HCT116 (cell line): ENCODE measurements around the gene LYSMD4.

Experiments used
- EGR1 ChIP-seq: IDR thresholded peaks from 2 replicates; pipeline ENCODE4 v1.6.1; 2012; ENCODE audit warnings: low read depth
- EZH2phosphoT487 ChIP-seq: fragments of 200-600 bp; IDR thresholded peaks from 2 replicates; pipeline ENCODE4 v1.6.1; 2018; ENCODE audit warnings: antibody characterized with exemption, borderline replicate concordance
- MAX ChIP-seq: IDR thresholded peaks from 2 replicates; pipeline ENCODE4 v1.6.1; 2012
- POLR2A ChIP-seq: IDR thresholded peaks from 2 replicates; pipeline ENCODE4 v1.7.0; 2011; ENCODE audit warnings: borderline replicate concordance; ENCODE audit not compliant: insufficient read depth, insufficient read length; ENCODE audit errors: extremely low read depth
- SIN3A ChIP-seq: IDR thresholded peaks from 2 replicates; pipeline ENCODE4 v1.6.1; 2012; ENCODE audit warnings: low read depth
- TCF7L2 ChIP-seq: IDR thresholded peaks from 2 replicates; pipeline ENCODE4 v1.7.0; 2011; ENCODE audit warnings: borderline replicate concordance, inconsistent platforms; ENCODE audit not compliant: insufficient read depth, insufficient read length; ENCODE audit errors: extremely low read depth
- YY1 ChIP-seq: IDR thresholded peaks from 2 replicates; pipeline ENCODE4 v1.6.1; 2011; ENCODE audit warnings: low read length, low read depth, moderate library complexity, mild to moderate bottlenecking; ENCODE audit not compliant: insufficient replicate concordance; ENCODE audit errors: extremely low read depth
- TF ChIP-seq, protein P1 (sequence below), 3 experiments: fragments of 200-600 bp in 1 of 3; sonication (generic) in 1 of 3; IDR thresholded peaks in 2 of 3; conservative IDR thresholded peaks in 1 of 3; 2 replicates each; pipeline ENCODE4 v1.5.1; 2012 to 2017; ENCODE audit warnings: low read depth in 2 of 3, low read length in 2 of 3, antibody characterized with exemption in 1 of 3, borderline replicate concordance in 1 of 3, control low read depth in 1 of 3, mild to moderate bottlenecking in 1 of 3, mixed read lengths in 1 of 3, mixed run types in 1 of 3, moderate library complexity in 1 of 3; ENCODE audit not compliant: insufficient read depth in 1 of 3

GRCh38 chr15:99721104-99721778 lies 12.0 kb downstream of the LYSMD4 start:
- TF ChIP-seq, protein P1, sequence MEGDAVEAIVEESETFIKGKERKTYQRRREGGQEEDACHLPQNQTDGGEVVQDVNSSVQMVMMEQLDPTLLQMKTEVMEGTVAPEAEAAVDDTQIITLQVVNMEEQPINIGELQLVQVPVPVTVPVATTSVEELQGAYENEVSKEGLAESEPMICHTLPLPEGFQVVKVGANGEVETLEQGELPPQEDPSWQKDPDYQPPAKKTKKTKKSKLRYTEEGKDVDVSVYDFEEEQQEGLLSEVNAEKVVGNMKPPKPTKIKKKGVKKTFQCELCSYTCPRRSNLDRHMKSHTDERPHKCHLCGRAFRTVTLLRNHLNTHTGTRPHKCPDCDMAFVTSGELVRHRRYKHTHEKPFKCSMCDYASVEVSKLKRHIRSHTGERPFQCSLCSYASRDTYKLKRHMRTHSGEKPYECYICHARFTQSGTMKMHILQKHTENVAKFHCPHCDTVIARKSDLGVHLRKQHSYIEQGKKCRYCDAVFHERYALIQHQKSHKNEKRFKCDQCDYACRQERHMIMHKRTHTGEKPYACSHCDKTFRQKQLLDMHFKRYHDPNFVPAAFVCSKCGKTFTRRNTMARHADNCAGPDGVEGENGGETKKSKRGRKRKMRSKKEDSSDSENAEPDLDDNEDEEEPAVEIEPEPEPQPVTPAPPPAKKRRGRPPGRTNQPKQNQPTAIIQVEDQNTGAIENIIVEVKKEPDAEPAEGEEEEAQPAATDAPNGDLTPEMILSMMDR (IDR thresholded peaks at IDR 0.05 in 2 of 3, conservative IDR thresholded peaks at IDR 0.05 in 1 of 3; ENCODE audit: borderline replicate concordance in 1 of 3, insufficient read depth in 1 of 3, low read depth in 2 of 3, low read length in 2 of 3): no peak
- TF ChIP-seq MAX (no peak), POLR2A (no peak), EZH2phosphoT487 (no peak), YY1 (no peak), EGR1 (no peak), SIN3A (no peak), TCF7L2 (no peak)
